Heart left ventricle (tissue), 13 donors: ENCODE data around the gene CSRP3.

Experiments used
- POLR2A ChIP-seq, 2 donors: fragments of 450-650 bp; IDR thresholded peaks; one replicate each; pipeline ENCODE4 v1.6.1; 2017; ENCODE audit warnings: antibody characterized with exemption in 2 of 2, mild to moderate bottlenecking in 2 of 2, moderate library complexity in 2 of 2
- TF ChIP-seq, protein P1 (sequence below), 12 donors: fragments of 200-600 bp; sonication (generic) in 4 of 12; IDR thresholded peaks; one replicate each; pipeline versions ENCODE4 v1.5.0 to v1.8.0; 2018 to 2022; ENCODE audit warnings: antibody characterized with exemption in 12 of 12, mild to moderate bottlenecking in 5 of 12
- donor health status: ischemic (EF 13 %, LVEDD 7.1; RV severe dilation, severe dysfunction).
- donor health status: DM: no; HTN: yes; CAD: no.
- donor health status: DM: no; HTN: no; CAD: no.
- donor health status: ischemic (EF 25% LVEDD 6.9; RV normal size, moderate dysfunction).
- donor health status: ischemic (EF 25% LVEDD 5.7; RV mildly dilated, moderate dysfunction).
- donor health status: ischemic (EF 35%, LVEDD 5.7; RV mildly dilated, moderate dysfunction).
- donor health status: nonischemic (EF 11% LVEDD 7.7; RV severe dilation, severe dysfunction).
- donor health status: DM: yes; HTN: yes; CAD: no.
- donor health status: PGD.
- donor health status: ischemic (EF 29% LVEDD 5.4; RV normal size, mild dysfunction).
- donor health status: nonischemic (EF 23%, LVEDD 6.1; RV moderate dilation, normal function).

DNA sequence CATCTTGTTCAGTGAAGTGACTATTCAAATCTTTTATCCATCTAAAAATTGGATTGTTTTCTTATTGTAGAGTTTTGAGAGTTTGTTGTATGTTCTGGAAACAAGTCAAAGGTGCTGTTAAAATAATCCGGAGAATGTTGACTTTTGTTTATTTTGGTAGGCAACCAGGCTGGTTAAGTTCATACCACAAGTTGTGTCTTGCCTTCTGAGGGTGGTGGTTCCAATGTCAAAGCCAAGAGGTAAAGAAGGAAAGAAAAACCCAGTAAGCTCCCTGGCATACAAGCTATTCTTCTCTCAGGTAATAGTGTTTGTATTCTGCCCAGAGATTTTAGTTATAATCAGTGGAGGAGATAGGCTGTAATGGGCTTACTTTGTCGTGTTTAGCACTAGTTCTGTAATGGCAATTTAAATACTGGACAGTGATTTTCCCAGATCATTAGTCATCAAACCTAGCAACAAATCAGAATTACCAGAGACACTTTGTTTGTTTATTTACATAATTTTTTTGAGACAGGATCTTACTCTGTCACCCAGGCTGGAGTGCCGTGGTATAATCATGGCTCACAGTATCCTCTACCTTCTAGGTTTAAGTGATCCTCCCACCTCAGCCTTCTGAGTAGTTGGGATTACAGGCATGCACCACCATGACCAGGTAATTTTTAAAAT is 15.1 kb upstream of the CSRP3 start:
- TF ChIP-seq, protein P1, sequence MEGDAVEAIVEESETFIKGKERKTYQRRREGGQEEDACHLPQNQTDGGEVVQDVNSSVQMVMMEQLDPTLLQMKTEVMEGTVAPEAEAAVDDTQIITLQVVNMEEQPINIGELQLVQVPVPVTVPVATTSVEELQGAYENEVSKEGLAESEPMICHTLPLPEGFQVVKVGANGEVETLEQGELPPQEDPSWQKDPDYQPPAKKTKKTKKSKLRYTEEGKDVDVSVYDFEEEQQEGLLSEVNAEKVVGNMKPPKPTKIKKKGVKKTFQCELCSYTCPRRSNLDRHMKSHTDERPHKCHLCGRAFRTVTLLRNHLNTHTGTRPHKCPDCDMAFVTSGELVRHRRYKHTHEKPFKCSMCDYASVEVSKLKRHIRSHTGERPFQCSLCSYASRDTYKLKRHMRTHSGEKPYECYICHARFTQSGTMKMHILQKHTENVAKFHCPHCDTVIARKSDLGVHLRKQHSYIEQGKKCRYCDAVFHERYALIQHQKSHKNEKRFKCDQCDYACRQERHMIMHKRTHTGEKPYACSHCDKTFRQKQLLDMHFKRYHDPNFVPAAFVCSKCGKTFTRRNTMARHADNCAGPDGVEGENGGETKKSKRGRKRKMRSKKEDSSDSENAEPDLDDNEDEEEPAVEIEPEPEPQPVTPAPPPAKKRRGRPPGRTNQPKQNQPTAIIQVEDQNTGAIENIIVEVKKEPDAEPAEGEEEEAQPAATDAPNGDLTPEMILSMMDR (IDR thresholded peaks at IDR 0.05), result no peak
- no peak for TF ChIP-seq POLR2A (IDR thresholded peaks at IDR 0.05)
